NCI-H1417 treated with DMSO at 0.1 percent for 48 hours (cell line): ENCODE results near the gene ZNF320.
"Not testable (repeated sequence)": the region's sequence is repeated elsewhere in the genome, so short reads cannot be mapped to it uniquely, and the experiment has no call there.

Experiments
- DNase-seq: peaks from one replicate; lab custom pipeline; 2025; lab: John Stamatoyannopoulos, UW

Gene ZNF320

GRCh38 chr19:52922841-52923777 is 25.7 kb upstream of the ZNF320 start, which contains the start of gene ZNF888:
ZNF888 (minus strand) TSS chr19:52923428; CDS start chr19:52917873, 5,555 bp downstream.
- peak; percentile 10 for DNase-seq

GRCh38 chr19:52917531-52917930 is 20.1 kb upstream of the ZNF320 start:
- DNase-seq = no peak

- DNase-seq = no peak
Measured at GRCh38 chr19:52910648-52911047, 13.2 kb upstream of the ZNF320 start.

GRCh38 chr19:52904052-52904780 is 6.8 kb upstream of the ZNF320 start:
- not testable (repeated sequence) for DNase-seq

GRCh38 chr19:52901842-52902241 is 4.4 kb upstream of the ZNF320 start:
- DNase-seq = no peak

GRCh38 chr19:52898596-52898995 is 1.2 kb upstream of the ZNF320 start:
- not testable (repeated sequence) for DNase-seq

- DNase-seq = no peak
Measured at GRCh38 chr19:52898101-52898500, 666 bp upstream of the ZNF320 start.

GRCh38 chr19:52896431-52897137 is 851 bp downstream of the ZNF320 start:
- no peak for DNase-seq

GRCh38 chr19:52891336-52891735 is 6.1 kb downstream of the ZNF320 start:
- DNase-seq = no peak

- DNase-seq = no peak
Measured at GRCh38 chr19:52889931-52890330, 7.5 kb downstream of the ZNF320 start.

GRCh38 chr19:52889076-52889475 is 8.4 kb downstream of the ZNF320 start:
- no peak for DNase-seq

- no peak for DNase-seq
Measured at GRCh38 chr19:52880895-52881389, 16.5 kb downstream of the ZNF320 start.

- not testable (repeated sequence) for DNase-seq
Measured at GRCh38 chr19:52872996-52873395, 24.4 kb downstream of the ZNF320 start.

- DNase-seq = no peak
Measured at GRCh38 chr19:52871466-52871865, 26.0 kb downstream of the ZNF320 start.

GRCh38 chr19:52868031-52868430 is 29.4 kb downstream of the ZNF320 start:
- not testable (repeated sequence) for DNase-seq

GRCh38 chr19:52857378-52858191 is 39.9 kb downstream of the ZNF320 start, which contains the start of gene ZNF468:
ZNF468 (minus strand) TSS chr19:52857619; CDS start chr19:52854272, 3,347 bp downstream.
- DNase-seq = peak; percentile 4

GRCh38 chr19:52856540-52857377 is 40.7 kb downstream of the ZNF320 start:
- not testable (repeated sequence) for DNase-seq
